NT2/D1 (cell line): Measurements from ENCODE around the gene OPCML.

Experiments
- SUZ12 ChIP-seq: IDR thresholded peaks from 2 replicates; pipeline ENCODE4 v1.6.1; 2011; ENCODE audit not compliant: insufficient read length, insufficient read depth; ENCODE audit errors: extremely low read depth
- YY1 ChIP-seq: IDR thresholded peaks from 2 replicates; pipeline ENCODE4 v1.6.1; 2011; ENCODE audit not compliant: insufficient read length, insufficient read depth
- ZNF274 ChIP-seq: IDR thresholded peaks from 2 replicates; pipeline ENCODE4 v1.6.1; 2011; ENCODE audit warnings: mild to moderate bottlenecking, low read depth, low read length

GRCh38 chr11:132895340-132895739 lies 637.0 kb downstream of the OPCML start:
- TF ChIP-seq YY1 (no peak), ZNF274 (no peak), SUZ12 (no peak)
